NCI-H345 treated with DMSO at 0.1 percent for 48 hours (cell line): ENCODE data around the gene STARD8.

Source experiments
- DNase-seq: peaks from one replicate; lab custom pipeline; 2025; ENCODE audit not compliant: unreplicated experiment; lab: John Stamatoyannopoulos, UW

The STARD8 gene

GRCh38 chrX:68749426-68749825, 102.0 kb downstream of the STARD8 start:
- no peak for DNase-seq

- DNase-seq: no peak
Observed at GRCh38 chrX:68750316-68750715, 102.8 kb downstream of the STARD8 start.

DNA sequence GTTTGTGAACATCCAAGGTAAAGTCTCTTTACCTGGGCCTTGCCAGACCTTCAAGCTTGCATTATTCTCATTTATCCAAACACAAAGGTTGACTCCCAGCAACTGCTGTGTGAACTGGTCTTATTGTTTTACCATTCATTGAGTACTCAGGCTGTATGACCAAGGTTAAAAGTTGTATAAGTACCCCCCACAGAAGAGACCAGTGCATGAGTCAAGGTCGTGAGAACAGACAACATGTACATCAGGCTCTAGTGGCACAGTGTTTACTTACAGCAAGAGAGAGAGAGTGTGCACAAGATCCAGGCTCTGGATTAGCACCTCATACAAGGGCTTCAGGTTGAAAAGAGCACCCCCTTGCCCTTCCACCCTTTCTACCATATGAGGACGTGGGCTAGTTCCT, 103.9 kb downstream of the STARD8 start:
- no peak for DNase-seq

- DNase-seq: no peak
Observed at GRCh38 chrX:68753218-68753617, 105.8 kb downstream of the STARD8 start.

DNA sequence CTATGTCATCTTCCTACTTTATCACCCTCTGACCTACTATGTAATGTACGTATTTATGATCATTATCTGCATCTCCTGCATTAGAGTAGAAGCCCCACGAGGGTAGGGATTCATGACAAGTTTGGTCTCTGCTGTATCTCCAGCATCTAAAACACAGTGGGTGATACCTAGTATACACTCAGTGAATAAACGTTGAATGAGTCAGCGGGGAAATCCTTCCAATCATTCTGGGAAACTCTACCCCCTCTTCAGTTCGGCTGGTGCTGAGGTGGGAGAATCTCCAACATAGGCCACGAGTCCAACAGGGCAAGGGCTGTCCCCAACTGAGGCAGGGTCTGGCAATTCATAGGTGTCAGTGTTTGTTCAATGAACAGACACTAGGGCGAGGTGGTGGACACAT, 106.9 kb downstream of the STARD8 start:
- no peak for DNase-seq

- DNase-seq: no peak
Observed at GRCh38 chrX:68755616-68756125, 108.2 kb downstream of the STARD8 start.

GRCh38 chrX:68757331-68757730, 109.9 kb downstream of the STARD8 start:
- DNase-seq: no peak

DNA sequence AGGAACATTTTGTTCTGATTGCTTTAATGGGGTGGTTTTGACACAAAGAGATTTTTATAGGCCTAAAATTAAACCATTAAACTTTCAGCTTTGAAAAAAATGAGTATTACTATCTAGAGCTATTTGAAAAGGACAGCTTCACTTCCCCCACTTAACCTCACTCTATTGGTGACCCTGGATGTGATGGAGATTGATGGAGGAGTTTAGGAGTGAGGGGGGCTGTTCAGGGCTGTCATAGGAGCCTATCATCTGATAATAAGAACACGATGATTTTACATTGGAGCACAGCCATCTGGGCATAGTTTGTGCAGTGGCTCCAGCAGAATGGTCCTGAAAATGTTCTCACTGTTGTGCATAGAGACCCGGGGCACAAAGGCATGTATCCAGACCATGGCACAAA, 110.3 kb downstream of the STARD8 start:
- no peak for DNase-seq

GRCh38 chrX:68758671-68759070, 111.2 kb downstream of the STARD8 start:
- no peak for DNase-seq

- DNase-seq: no peak
Observed at GRCh38 chrX:68761086-68761485, 113.6 kb downstream of the STARD8 start.

GRCh38 chrX:68762766-68763165, 115.3 kb downstream of the STARD8 start:
- no peak for DNase-seq

DNA sequence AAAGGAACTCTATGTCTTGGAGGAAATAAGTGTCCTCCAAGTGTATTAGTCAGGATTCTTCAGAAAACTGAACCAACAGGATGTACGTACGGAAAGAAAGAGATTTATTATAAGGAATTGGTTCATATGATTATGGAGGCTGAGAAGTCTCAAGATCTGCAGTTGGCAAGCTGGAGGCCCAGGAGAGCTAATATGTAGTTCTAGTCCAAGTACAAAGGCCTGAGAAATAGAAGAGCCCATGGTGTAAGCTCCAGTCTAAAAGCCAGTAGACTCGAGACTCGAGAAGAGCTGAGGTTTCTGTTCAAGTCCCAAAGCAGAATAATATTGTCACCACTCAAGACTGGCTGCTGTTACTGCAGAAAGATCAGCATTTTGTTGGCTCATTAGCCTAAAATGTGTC, 116.0 kb downstream of the STARD8 start:
- no peak for DNase-seq
